ENCODE results near the gene VTI1A.

The VTI1A gene

DNA sequence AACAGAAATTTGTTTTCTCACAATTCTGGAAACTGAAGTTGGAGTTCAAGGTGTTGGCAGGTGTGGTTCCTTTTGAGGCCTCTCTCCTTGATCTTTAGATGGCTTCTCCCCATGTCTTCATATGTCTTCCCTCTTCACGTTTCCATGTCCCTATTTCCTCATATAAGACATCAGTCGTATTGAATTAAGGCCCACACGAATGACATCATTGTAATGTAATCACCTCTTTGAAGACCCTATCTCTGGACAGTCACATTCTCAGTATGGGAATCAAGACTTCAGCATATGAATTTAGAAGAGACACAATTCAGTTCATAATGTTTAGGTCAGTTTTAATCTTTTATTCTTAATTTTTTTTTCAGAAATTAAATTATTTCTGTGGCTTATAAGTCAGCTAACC, 19.8 kb downstream of the VTI1A start:
- no peak for DNase-seq (ENCODE audit: insufficient read length, low spot score)
- TF ChIP-seq, protein P1, sequence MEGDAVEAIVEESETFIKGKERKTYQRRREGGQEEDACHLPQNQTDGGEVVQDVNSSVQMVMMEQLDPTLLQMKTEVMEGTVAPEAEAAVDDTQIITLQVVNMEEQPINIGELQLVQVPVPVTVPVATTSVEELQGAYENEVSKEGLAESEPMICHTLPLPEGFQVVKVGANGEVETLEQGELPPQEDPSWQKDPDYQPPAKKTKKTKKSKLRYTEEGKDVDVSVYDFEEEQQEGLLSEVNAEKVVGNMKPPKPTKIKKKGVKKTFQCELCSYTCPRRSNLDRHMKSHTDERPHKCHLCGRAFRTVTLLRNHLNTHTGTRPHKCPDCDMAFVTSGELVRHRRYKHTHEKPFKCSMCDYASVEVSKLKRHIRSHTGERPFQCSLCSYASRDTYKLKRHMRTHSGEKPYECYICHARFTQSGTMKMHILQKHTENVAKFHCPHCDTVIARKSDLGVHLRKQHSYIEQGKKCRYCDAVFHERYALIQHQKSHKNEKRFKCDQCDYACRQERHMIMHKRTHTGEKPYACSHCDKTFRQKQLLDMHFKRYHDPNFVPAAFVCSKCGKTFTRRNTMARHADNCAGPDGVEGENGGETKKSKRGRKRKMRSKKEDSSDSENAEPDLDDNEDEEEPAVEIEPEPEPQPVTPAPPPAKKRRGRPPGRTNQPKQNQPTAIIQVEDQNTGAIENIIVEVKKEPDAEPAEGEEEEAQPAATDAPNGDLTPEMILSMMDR (IDR thresholded peaks at IDR 0.05; ENCODE audit: insufficient read depth, missing control alignments): no peak
- FAIRE-seq: no peak

DNA sequence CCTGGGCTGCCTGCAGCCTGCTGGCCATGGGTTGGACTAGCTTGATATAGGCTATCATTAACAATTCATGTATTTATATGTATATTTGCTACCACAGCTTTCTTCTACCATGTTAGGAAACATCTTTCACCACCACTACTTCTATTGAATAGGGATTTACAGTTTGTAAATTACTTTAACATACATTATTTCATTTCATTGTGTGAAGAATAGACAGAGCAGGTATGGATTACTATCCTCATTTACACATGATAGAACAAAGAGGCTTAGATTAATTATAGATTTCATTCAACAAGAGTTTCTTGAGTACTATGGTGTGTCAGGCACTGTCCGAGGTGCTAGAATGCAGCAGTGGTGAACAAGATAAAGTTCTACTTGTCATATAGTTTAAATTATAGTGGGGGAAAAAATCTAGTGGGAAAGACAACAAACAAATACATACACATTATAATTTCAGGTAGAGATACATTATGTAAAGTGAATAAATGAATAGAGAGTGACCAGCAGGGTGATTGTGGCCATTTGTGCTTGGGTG, 20.6 kb downstream of the VTI1A start:
- FAIRE-seq (no peak), DNase-seq (ENCODE audit: insufficient read length, low spot score) (no peak)
- TF ChIP-seq, protein P1 (IDR thresholded peaks at IDR 0.05; ENCODE audit: insufficient read depth, missing control alignments): no peak

DNA sequence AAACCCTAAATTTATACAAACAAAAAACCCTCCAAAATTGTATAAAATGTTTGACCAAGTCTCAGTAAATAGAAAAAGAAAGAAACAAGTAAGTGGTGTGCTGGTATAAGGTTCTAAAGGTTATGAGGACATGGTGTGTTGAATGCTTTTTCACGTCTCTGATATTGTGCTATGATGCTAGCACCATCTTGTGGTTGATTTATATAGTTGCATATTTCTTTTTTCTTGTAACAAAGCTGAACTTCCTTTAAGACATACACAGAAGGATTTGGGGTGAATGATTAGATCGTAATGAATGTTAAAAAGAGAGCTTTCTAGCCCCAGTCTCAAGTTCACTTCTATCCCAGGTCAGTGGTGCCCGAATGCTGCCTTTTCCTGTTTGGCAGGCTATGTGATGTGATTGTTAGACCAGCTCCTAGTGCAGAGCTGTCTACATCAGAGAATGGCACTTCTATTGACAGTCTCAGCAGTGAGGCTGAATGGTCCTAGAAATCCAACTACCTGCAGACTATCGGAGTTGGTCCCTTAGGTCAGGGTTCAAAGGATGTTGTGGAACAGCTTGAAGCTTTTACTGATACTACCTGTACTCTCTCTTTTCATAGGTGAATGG, 25.0 kb downstream of the VTI1A start:
- peak; percentile 11 for DNase-seq (ENCODE audit: insufficient read length, low spot score)
- TF ChIP-seq, protein P1 (IDR thresholded peaks at IDR 0.05; ENCODE audit: insufficient read depth, missing control alignments): peak; percentile 74
- no peak for FAIRE-seq

DNA sequence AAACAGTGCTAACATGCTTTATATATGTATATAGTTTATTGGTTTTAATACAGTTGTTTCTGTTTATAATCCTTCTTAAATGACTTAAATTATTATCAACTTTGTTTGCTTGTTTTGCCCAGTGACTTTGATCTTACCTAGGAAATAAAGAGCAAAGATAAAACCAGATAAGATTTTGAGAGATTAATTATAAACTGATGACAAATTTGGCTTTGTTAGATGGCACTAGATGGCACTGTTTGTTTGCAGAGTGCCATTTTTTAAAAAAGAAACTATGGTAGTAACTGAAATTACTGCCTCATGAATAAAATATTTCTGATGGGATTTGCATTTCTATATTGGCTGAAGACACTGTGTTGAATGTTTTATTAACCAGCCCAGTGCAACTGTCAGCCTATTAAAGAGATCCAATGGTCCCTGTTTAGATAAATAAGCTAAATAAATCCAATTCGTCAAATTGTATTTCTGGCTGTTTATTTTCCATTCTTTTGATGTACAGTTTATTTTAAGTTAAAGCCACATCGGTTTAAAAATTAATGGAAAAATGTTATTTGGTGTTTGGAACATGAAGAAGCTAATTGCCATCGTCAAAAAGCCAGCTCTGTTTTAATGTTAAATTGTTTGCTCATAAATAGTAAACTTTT, 28.7 kb downstream of the VTI1A start:
- TF ChIP-seq, protein P1 (IDR thresholded peaks at IDR 0.05; ENCODE audit: insufficient read depth, missing control alignments): peak; percentile 54
- DNase-seq (ENCODE audit: insufficient read length, low spot score) (no peak), FAIRE-seq (no peak)

DNA sequence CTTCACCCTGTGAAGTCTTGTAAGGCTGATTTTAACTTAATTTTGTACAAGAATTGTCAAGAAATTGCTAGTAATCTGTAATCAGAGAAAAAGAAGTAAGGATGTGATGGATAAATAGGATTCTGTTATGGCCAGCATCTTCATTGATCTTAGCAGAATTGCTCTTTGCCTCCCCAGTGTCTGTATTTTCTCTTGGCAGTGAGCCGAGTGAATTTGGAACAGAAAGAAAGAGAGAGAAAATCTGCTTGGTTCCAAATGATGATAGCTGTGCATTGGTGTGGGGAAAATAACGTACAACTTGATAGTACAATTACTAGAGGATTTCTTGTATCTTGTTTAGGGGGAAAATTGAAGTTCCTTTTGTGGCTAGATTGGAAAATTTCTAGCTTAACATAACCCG, 34.6 kb downstream of the VTI1A start:
- TF ChIP-seq, protein P1 (IDR thresholded peaks at IDR 0.05; ENCODE audit: insufficient read depth, missing control alignments): no peak
- FAIRE-seq (no peak), DNase-seq (ENCODE audit: insufficient read length, low spot score) (no peak)

DNA sequence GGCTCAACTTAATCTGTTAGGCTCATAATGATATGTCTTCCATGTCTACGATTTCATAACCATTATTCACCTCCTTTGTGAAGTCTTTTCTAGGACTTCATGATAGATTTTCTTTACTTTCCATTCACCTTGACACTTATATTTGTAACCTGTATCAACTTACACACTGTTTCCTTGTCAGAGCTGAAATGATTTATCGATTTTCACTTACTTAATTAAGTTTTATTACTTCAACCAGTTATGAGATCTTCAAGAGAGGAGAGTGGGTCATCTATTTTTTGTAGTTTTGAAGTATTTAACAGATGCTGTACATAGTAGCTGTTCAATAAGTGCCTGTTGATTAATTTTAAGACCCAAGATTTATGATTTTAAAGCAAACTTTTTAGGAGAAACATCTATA, 37.4 kb downstream of the VTI1A start:
- TF ChIP-seq, protein P1 (IDR thresholded peaks at IDR 0.05; ENCODE audit: insufficient read depth, missing control alignments): no peak
- FAIRE-seq: no peak
- no peak for DNase-seq (ENCODE audit: insufficient read length, low spot score)

DNA sequence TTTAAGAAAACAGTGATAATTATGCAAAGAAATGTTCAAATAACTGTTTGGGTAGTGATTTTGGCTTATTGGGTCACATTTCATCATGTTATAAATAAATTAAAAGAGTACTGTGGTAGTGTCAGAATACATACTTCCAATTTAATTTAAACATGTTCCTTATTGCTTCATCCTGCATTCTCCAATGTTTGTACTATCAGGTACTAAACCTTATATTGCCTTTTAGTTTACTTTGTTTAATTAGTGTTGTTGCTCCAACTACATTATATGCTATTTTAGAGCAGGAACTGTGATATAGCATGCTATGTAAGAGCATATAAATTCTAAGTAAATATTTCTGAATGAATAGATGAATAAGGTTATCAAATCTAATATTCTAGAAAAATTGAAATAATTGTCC, 40.9 kb downstream of the VTI1A start:
- FAIRE-seq (no peak), DNase-seq (ENCODE audit: insufficient read length, low spot score) (no peak)
- TF ChIP-seq, protein P1 (IDR thresholded peaks at IDR 0.05; ENCODE audit: insufficient read depth, missing control alignments): no peak
